Chondrocyte (in vitro differentiated cells): Measurements from ENCODE around the gene LMAN2. TPM values are rescaled to one million over a fixed set of nuclear protein-coding genes. Genes with fewer than 3 reads are reported as not detected.

Source experiments
- DNase-seq: peaks from one replicate; pipeline ENCODE4 v3.0.0; 2021; ENCODE audit warnings: mixed read lengths, low spot score
- H3K27ac Mint-ChIP-seq: one replicate; pipeline ENCODE4 v1.8.0; 2021; ENCODE audit warnings: mild to moderate bottlenecking, moderate library complexity, mixed read lengths; ENCODE audit not compliant: unreplicated experiment
- H3K27me3 Mint-ChIP-seq: 2 replicates; pipeline ENCODE4 v1.8.0; 2021; ENCODE audit warnings: low read depth, mixed read lengths
- H3K36me3 Mint-ChIP-seq: 2 replicates; pipeline ENCODE4 v1.8.0; 2021; ENCODE audit warnings: low read depth, mixed read lengths
- H3K4me1 Mint-ChIP-seq: 2 replicates; pipeline ENCODE4 v1.8.0; 2021; ENCODE audit warnings: low read depth, mild to moderate bottlenecking, mixed read lengths
- H3K4me3 Mint-ChIP-seq: one replicate; pipeline ENCODE4 v1.8.0; 2021; ENCODE audit warnings: mild to moderate bottlenecking, moderate library complexity, mixed read lengths; ENCODE audit not compliant: unreplicated experiment
- H3K9me3 Mint-ChIP-seq: 2 replicates; pipeline ENCODE4 v1.8.0; 2021; ENCODE audit warnings: low read depth, mixed read lengths
- total RNA-seq: library from RNA; stranded (reverse); gene quantifications from 3 replicates; pipeline ENCODE4 v1.2.1, GENCODE V29; 2021
- TF ChIP-seq, protein P1 (sequence below): fragments of 200-600 bp; sonication (generic); IDR thresholded peaks from 2 replicates; pipeline ENCODE4 v1.5.0; 2021; ENCODE audit warnings: antibody characterized with exemption, mild to moderate bottlenecking, moderate library complexity

Gene LMAN2
- total RNA-seq, 1 donor from 2014 or later: 83.4 TPM

DNA sequence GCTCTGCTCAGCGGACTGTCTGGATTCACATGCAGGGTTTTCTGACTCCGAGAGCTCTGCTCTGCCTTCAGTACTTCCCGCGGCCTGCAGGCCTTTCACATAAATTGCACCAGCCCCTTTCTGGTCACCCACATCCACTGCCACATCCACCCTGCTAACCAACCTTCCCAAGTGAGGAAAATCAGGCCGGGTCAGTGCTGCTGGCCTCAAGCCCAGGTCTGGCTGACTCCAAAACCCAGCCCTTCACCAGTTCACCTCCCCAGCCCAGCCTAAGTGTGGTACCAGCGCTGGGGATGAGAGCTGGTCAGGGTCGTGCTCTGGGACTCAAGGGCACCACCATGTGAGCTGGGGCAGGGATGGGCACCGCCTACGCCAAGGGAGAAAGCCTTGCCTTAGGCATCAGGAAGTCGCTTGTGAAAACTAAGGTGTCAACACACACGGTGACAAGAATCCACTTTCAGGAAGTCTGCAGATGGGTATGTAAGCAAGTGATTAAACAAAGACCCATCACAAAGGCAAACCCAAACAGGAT lies 12.3 kb downstream of the LMAN2 start:
- no peak overlapping the region for H3K27ac Mint-ChIP-seq
- peaks cover 24% of the 10 kb centered on the region for H3K36me3 Mint-ChIP-seq
- no peaks in the 10 kb centered on the region for H3K4me1 Mint-ChIP-seq
- H3K9me3 Mint-ChIP-seq: no peaks in the 10 kb centered on the region
- no peak overlapping the region for H3K4me3 Mint-ChIP-seq
- DNase-seq: no peak
- TF ChIP-seq, protein P1, sequence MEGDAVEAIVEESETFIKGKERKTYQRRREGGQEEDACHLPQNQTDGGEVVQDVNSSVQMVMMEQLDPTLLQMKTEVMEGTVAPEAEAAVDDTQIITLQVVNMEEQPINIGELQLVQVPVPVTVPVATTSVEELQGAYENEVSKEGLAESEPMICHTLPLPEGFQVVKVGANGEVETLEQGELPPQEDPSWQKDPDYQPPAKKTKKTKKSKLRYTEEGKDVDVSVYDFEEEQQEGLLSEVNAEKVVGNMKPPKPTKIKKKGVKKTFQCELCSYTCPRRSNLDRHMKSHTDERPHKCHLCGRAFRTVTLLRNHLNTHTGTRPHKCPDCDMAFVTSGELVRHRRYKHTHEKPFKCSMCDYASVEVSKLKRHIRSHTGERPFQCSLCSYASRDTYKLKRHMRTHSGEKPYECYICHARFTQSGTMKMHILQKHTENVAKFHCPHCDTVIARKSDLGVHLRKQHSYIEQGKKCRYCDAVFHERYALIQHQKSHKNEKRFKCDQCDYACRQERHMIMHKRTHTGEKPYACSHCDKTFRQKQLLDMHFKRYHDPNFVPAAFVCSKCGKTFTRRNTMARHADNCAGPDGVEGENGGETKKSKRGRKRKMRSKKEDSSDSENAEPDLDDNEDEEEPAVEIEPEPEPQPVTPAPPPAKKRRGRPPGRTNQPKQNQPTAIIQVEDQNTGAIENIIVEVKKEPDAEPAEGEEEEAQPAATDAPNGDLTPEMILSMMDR: no peak
- no peaks in the 10 kb centered on the region for H3K27me3 Mint-ChIP-seq

DNA sequence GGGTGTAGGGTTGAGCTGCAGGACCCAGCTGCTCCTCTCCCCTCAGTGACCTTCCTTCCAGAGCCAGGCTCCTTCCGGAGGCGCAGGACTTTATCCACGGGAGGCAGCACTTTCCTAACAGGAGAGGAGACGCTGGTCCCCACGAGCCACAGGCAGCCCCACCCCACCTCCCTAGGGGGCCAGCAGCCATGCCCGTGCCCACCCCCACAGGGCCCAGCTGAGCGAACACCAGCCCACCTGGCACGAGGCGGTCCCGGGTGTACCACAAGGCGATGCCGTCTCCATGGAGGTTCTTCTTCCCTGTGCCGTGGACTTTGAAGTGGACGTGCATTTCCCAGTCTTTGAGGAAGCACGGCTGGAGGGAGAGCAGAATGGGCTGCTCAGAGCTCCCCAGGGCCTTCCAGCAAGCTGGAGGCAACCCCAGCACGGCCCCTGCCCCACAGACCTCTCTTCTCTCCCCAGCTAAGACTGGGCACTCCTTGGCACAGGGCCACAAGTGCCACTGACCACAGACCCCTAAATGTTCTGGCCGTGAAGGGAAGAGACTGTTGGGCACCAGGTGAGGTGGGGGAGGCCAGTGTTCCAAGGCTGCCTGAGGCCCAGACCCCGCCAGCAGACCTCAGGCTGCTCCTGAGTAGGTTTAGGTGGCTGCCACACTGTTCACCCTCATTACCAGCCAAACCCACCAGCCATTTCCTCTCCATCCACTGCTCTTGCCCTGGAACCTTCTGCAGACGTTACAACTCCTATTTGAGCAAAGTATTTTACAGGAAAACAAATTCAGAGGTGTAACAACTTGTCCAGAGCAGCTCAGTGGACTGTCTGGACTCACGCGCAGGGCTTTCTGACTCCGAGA lies 13.0 kb downstream of the LMAN2 start:
- peaks cover 27% of the 10 kb centered on the region for H3K36me3 Mint-ChIP-seq
- H3K27me3 Mint-ChIP-seq: no peaks in the 10 kb centered on the region
- DNase-seq: no peak
- H3K4me3 Mint-ChIP-seq: no peak overlapping the region
- H3K9me3 Mint-ChIP-seq: no peaks in the 10 kb centered on the region
- H3K4me1 Mint-ChIP-seq: no peaks in the 10 kb centered on the region
- TF ChIP-seq, protein P1: no peak
- no peak overlapping the region for H3K27ac Mint-ChIP-seq

DNA sequence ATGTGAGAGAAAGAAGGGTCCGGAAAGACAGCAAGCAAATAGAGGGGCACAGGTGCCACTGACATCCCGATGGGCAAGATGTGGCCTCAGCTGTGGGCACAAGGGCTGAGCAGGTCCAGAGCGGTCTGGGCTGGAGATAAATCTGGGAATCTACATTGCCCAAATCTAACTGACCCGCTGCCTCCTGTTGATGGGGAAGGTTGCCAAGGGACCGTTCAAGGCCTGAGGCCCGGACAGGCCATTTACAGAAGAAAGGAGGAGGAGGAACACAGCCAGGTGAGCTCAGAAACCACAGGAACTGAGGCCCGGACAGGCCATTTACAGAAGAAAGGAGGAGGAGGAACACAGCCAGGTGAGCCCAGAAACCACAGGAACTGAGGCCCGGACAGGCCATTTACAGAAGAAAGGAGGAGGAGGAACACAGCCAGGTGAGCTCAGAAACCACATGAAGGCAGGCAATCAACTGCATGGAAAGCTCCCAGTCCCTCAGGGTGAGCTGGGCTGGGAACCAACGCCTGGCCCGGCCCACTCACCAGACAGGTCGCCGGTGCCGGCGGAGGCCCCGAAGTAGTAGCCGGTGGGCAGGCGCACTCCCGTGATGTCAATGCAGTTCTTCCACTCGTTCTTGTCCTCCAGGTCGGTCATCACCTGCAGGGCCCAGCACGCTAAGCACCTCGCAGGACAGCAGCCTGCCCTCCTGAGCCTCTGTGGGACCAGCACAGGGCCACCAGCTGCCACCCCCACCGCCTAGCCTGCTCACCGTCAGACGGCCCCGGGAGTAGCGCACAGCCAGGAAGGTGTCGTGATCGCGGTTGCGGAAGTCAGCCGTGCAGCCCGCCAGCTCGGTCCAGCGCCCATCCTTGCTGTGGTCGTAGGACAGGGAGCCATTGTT lies 14.6 kb downstream of the LMAN2 start:
- no peak overlapping the region for H3K27ac Mint-ChIP-seq
- no peak overlapping the region for H3K4me3 Mint-ChIP-seq
- no peaks in the 10 kb centered on the region for H3K27me3 Mint-ChIP-seq
- no peak for DNase-seq
- H3K36me3 Mint-ChIP-seq: peaks cover 32% of the 10 kb centered on the region
- no peaks in the 10 kb centered on the region for H3K9me3 Mint-ChIP-seq
- no peaks in the 10 kb centered on the region for H3K4me1 Mint-ChIP-seq
- TF ChIP-seq, protein P1: no peak

DNA sequence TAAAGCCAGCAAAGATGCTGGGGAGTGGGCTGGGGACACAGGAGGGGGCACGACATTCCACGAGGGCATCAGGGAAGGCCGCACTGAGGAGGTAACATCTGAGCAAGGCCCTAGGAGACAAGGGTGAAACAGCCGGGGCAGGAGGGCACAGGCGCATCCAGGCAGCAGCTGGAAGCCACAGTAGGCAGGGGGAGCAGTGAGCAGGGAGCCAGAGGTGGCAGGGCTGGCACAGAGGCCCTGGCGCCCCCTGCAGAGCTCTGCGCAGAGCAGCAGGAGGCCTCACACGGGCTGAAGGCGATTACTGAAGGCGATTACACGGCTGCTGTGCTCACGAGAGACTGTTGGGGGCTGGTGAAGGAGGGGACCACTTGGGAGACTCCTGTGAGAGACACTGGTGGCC lies 15.4 kb downstream of the LMAN2 start:
- no peak overlapping the region for H3K4me3 Mint-ChIP-seq
- peaks cover 29% of the 10 kb centered on the region for H3K36me3 Mint-ChIP-seq

More for the DNA sequence above, 15.4 kb downstream of the LMAN2 start:
- H3K27me3 Mint-ChIP-seq: no peaks in the 10 kb centered on the region
- no peak for DNase-seq
- H3K27ac Mint-ChIP-seq: no peak overlapping the region
- no peaks in the 10 kb centered on the region for H3K4me1 Mint-ChIP-seq
- TF ChIP-seq, protein P1: peak; percentile 55
- no peaks in the 10 kb centered on the region for H3K9me3 Mint-ChIP-seq
